H1 (cell line): ENCODE measurements around the gene UBR2. TPM values are rescaled to one million over a fixed set of nuclear protein-coding genes. Genes with fewer than 3 reads are reported as not detected.

Experiments
- FOSL1 ChIP-seq: IDR thresholded peaks from 2 replicates; pipeline ENCODE4 v1.6.1; 2011; ENCODE audit warnings: mild to moderate bottlenecking, low read depth, low read length, moderate library complexity; ENCODE audit not compliant: insufficient read depth
- GABPA ChIP-seq: IDR thresholded peaks from 2 replicates; pipeline ENCODE4 v1.6.1; 2011; ENCODE audit warnings: mild to moderate bottlenecking, low read length, moderate library complexity, borderline replicate concordance; ENCODE audit not compliant: insufficient read depth
- HDAC2 ChIP-seq, 2 experiments: fragments of 300-600 bp in 1 of 2; sonication (generic) in 1 of 2; IDR thresholded peaks; 2 replicates each; pipeline ENCODE4 v1.6.1; 2011 to 2012; ENCODE audit warnings: low read depth in 2 of 2, low read length in 2 of 2, mild to moderate bottlenecking in 2 of 2, moderate library complexity in 2 of 2, borderline replicate concordance in 1 of 2, inconsistent platforms in 1 of 2
- HDAC6 ChIP-seq: IDR thresholded peaks from one replicate; pipeline ENCODE4 v1.7.1; 2012; ENCODE audit warnings: low read depth, mild to moderate bottlenecking, inconsistent platforms, low read length, moderate library complexity
- RNF2 ChIP-seq: fragments of 200-900, 300-1000 bp; sonication (generic); IDR thresholded peaks from 2 replicates; pipeline ENCODE4 v1.7.1; 2016; ENCODE audit warnings: borderline replicate concordance, low read depth, mild to moderate bottlenecking, antibody characterized with exemption, low read length; ENCODE audit not compliant: poor library complexity, severe bottlenecking; ENCODE audit errors: missing control alignments
- SUZ12 ChIP-seq: fragments of 200-600 bp; sonication (generic); IDR thresholded peaks from 2 replicates; pipeline ENCODE4 v1.6.1; 2012; ENCODE audit warnings: mild to moderate bottlenecking, inconsistent platforms, low read length, moderate library complexity, mixed read lengths
- TBP ChIP-seq: IDR thresholded peaks from 2 replicates; pipeline ENCODE4 v1.6.1; 2011; ENCODE audit warnings: low read depth, low read length, improper control_type of control experiment
- YY1 ChIP-seq: IDR thresholded peaks from 2 replicates; pipeline ENCODE4 v1.6.1; 2011; ENCODE audit warnings: low read depth, mild to moderate bottlenecking, low read length
- polyA plus RNA-seq, 7 experiments: library from polyadenylated mRNA; depleted of rRNA in 3 of 7; stranded (reverse) in 5 of 7; unstranded in 2 of 7; fragments of >200 nt in 5 of 7; fragments of 200-250 nt in 2 of 7; gene quantifications; 1 replicate in 5 of 7; 2 replicates in 1 of 7; 4 replicates in 1 of 7; pipeline versions ENCODE4 v1.2.1 to v1.2.3, GENCODE V29; 2011 to 2013; ENCODE audit warnings: missing spikeins in 2 of 7, mixed read lengths in 2 of 7
- total RNA-seq: library from RNA; stranded (reverse); fragmentation: NEBNext Ultra II Directional; extraction: Animal tissue kit (Norgen Biotek cat#: 25700); gene quantifications from 2 replicates; pipeline ENCODE4 v1.2.1, GENCODE V29; 2021
- TF ChIP-seq, protein P1 (sequence below): fragments of 300-600 bp; sonication (generic); IDR thresholded peaks from 2 replicates; pipeline ENCODE4 v1.7.1; 2012; ENCODE audit warnings: low read length, moderate library complexity, mild to moderate bottlenecking, inconsistent platforms; ENCODE audit not compliant: insufficient replicate concordance

UBR2 gene
- total and polyA plus RNA-seq, 2 of the 8 experiments (the other 6 are each of a cell fraction or from before 2014, with no cell fraction given): 6.5 to 19.5 TPM

GRCh38 chr6:42689371-42689770 lies 125.5 kb downstream of the UBR2 start (continued):
- TF ChIP-seq, protein P1, sequence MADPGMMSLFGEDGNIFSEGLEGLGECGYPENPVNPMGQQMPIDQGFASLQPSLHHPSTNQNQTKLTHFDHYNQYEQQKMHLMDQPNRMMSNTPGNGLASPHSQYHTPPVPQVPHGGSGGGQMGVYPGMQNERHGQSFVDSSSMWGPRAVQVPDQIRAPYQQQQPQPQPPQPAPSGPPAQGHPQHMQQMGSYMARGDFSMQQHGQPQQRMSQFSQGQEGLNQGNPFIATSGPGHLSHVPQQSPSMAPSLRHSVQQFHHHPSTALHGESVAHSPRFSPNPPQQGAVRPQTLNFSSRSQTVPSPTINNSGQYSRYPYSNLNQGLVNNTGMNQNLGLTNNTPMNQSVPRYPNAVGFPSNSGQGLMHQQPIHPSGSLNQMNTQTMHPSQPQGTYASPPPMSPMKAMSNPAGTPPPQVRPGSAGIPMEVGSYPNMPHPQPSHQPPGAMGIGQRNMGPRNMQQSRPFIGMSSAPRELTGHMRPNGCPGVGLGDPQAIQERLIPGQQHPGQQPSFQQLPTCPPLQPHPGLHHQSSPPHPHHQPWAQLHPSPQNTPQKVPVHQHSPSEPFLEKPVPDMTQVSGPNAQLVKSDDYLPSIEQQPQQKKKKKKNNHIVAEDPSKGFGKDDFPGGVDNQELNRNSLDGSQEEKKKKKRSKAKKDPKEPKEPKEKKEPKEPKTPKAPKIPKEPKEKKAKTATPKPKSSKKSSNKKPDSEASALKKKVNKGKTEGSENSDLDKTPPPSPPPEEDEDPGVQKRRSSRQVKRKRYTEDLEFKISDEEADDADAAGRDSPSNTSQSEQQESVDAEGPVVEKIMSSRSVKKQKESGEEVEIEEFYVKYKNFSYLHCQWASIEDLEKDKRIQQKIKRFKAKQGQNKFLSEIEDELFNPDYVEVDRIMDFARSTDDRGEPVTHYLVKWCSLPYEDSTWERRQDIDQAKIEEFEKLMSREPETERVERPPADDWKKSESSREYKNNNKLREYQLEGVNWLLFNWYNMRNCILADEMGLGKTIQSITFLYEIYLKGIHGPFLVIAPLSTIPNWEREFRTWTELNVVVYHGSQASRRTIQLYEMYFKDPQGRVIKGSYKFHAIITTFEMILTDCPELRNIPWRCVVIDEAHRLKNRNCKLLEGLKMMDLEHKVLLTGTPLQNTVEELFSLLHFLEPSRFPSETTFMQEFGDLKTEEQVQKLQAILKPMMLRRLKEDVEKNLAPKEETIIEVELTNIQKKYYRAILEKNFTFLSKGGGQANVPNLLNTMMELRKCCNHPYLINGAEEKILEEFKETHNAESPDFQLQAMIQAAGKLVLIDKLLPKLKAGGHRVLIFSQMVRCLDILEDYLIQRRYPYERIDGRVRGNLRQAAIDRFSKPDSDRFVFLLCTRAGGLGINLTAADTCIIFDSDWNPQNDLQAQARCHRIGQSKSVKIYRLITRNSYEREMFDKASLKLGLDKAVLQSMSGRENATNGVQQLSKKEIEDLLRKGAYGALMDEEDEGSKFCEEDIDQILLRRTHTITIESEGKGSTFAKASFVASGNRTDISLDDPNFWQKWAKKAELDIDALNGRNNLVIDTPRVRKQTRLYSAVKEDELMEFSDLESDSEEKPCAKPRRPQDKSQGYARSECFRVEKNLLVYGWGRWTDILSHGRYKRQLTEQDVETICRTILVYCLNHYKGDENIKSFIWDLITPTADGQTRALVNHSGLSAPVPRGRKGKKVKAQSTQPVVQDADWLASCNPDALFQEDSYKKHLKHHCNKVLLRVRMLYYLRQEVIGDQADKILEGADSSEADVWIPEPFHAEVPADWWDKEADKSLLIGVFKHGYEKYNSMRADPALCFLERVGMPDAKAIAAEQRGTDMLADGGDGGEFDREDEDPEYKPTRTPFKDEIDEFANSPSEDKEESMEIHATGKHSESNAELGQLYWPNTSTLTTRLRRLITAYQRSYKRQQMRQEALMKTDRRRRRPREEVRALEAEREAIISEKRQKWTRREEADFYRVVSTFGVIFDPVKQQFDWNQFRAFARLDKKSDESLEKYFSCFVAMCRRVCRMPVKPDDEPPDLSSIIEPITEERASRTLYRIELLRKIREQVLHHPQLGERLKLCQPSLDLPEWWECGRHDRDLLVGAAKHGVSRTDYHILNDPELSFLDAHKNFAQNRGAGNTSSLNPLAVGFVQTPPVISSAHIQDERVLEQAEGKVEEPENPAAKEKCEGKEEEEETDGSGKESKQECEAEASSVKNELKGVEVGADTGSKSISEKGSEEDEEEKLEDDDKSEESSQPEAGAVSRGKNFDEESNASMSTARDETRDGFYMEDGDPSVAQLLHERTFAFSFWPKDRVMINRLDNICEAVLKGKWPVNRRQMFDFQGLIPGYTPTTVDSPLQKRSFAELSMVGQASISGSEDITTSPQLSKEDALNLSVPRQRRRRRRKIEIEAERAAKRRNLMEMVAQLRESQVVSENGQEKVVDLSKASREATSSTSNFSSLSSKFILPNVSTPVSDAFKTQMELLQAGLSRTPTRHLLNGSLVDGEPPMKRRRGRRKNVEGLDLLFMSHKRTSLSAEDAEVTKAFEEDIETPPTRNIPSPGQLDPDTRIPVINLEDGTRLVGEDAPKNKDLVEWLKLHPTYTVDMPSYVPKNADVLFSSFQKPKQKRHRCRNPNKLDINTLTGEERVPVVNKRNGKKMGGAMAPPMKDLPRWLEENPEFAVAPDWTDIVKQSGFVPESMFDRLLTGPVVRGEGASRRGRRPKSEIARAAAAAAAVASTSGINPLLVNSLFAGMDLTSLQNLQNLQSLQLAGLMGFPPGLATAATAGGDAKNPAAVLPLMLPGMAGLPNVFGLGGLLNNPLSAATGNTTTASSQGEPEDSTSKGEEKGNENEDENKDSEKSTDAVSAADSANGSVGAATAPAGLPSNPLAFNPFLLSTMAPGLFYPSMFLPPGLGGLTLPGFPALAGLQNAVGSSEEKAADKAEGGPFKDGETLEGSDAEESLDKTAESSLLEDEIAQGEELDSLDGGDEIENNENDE: no peak
- no peak for TF ChIP-seq HDAC2 (IDR thresholded peaks at IDR 0.05; ENCODE audit: borderline replicate concordance in 1 of 2, low read depth in 2 of 2, low read length in 2 of 2)
- TF ChIP-seq SUZ12: no peak
- no peak for TF ChIP-seq FOSL1
- TF ChIP-seq YY1: no peak
- TF ChIP-seq TBP: no peak
- TF ChIP-seq RNF2: no peak
- no peak for TF ChIP-seq HDAC6
- TF ChIP-seq GABPA: no peak
